ENCODE data around the gene GAA.

Gene GAA

GRCh38 chr17:80101011-80101945 lies at the start of gene GAA:
Gene GAA (plus strand): TSS chr17:80101581. CDS start chr17:80104587, 3,006 bp downstream.
- DNase-seq = peak; percentile 60

- no peak for DNase-seq
Observed at GRCh38 chr17:80051681-80052080, 49.7 kb upstream of the GAA start.

GRCh38 chr17:80053102-80053501 lies 48.3 kb upstream of the GAA start:
- no peak for DNase-seq

GRCh38 chr17:80055597-80055996 lies 45.8 kb upstream of the GAA start:
- no peak for DNase-seq

GRCh38 chr17:80058311-80058955 lies 42.9 kb upstream of the GAA start:
- DNase-seq = no peak

- DNase-seq = no peak
Observed at GRCh38 chr17:80060644-80061043, 40.7 kb upstream of the GAA start.

- no peak for DNase-seq
Observed at GRCh38 chr17:80061421-80061820, 40.0 kb upstream of the GAA start.

- DNase-seq = no peak
Observed at GRCh38 chr17:80063830-80064585, 37.4 kb upstream of the GAA start.

- no peak for DNase-seq
Observed at GRCh38 chr17:80064696-80065095, 36.7 kb upstream of the GAA start.

GRCh38 chr17:80065478-80066170 lies 35.8 kb upstream of the GAA start:
- DNase-seq = no peak

GRCh38 chr17:80067393-80067986 lies 33.9 kb upstream of the GAA start:
- no peak for DNase-seq

- no peak for DNase-seq
Observed at GRCh38 chr17:80068301-80069222, 32.8 kb upstream of the GAA start.

- no peak for DNase-seq
Observed at GRCh38 chr17:80070375-80071115, 30.8 kb upstream of the GAA start.

- DNase-seq = peak; percentile 58
Observed at GRCh38 chr17:80071116-80071841, 30.1 kb upstream of the GAA start.

- no peak for DNase-seq
Observed at GRCh38 chr17:80072410-80072809, 29.0 kb upstream of the GAA start.

- no peak for DNase-seq
Observed at GRCh38 chr17:80080081-80080480, 21.3 kb upstream of the GAA start.

- no peak for DNase-seq
Observed at GRCh38 chr17:80081596-80081995, 19.8 kb upstream of the GAA start.

- DNase-seq = peak; percentile 49
Observed at GRCh38 chr17:80082403-80083135, 18.8 kb upstream of the GAA start.

GRCh38 chr17:80083136-80083661 lies 18.2 kb upstream of the GAA start:
- no peak for DNase-seq

Data from NCI-H2029 (cell line).